ENCODE data around the gene ENAH.

ENAH gene

GRCh38 chr1:225451340-225451739 lies 201.6 kb downstream of the ENAH start:
- no peak overlapping the region for H2AFZ ChIP-seq (ENCODE audit: low read depth, low read length)
- TF ChIP-seq CTCF (IDR thresholded peaks at IDR 0.05; ENCODE audit: low read depth, low read length) (no peak), EZH2phosphoT487 (IDR thresholded peaks at IDR 0.05; ENCODE audit: low read depth) (no peak)
- H3K79me2 ChIP-seq (ENCODE audit: low read length), result no peaks in the 10 kb centered on the region
- no peaks in the 10 kb centered on the region for H3K4me1 ChIP-seq (ENCODE audit: low read length)
- H4K20me1 ChIP-seq (ENCODE audit: insufficient read depth, low read length), result no peaks in the 10 kb centered on the region
- H3K4me2 ChIP-seq (ENCODE audit: low read length), result no peak overlapping the region
- H3K9me3 ChIP-seq (ENCODE audit: insufficient read depth, low read length), result no peaks in the 10 kb centered on the region
- no peak overlapping the region for H3K9ac ChIP-seq (ENCODE audit: low read length)
- H3K4me3 ChIP-seq (ENCODE audit: low read length), result no peak overlapping the region
- H3K27ac ChIP-seq (ENCODE audit: low read length), result no peak overlapping the region
- peaks cover 3% of the 10 kb centered on the region; the same call in 1 of the 2 replicates for H3K27me3 ChIP-seq (ENCODE audit: low read depth, low read length)
- no peaks in the 10 kb centered on the region for H3K36me3 ChIP-seq (replicated peaks; ENCODE audit: low read depth, low read length)

GRCh38 chr1:225450491-225451191 lies 202.3 kb downstream of the ENAH start:
- H3K4me2 ChIP-seq (ENCODE audit: low read length), result no peak overlapping the region
- no peak overlapping the region for H3K27ac ChIP-seq (ENCODE audit: low read length)
- H3K4me1 ChIP-seq (ENCODE audit: low read length), result peaks cover 3% of the 10 kb centered on the region

GRCh38 chr1:225449774-225450173 lies 203.1 kb downstream of the ENAH start:
- H4K20me1 ChIP-seq (ENCODE audit: insufficient read depth, low read length), result no peaks in the 10 kb centered on the region
- H3K27ac ChIP-seq (ENCODE audit: low read length), result no peak overlapping the region
- no peak overlapping the region for H3K9ac ChIP-seq (ENCODE audit: low read length)
- H2AFZ ChIP-seq (ENCODE audit: low read depth, low read length), result no peak overlapping the region
- H3K9me3 ChIP-seq (ENCODE audit: insufficient read depth, low read length), result no peaks in the 10 kb centered on the region
- H3K27me3 ChIP-seq (ENCODE audit: low read depth, low read length), result peaks cover 3% of the 10 kb centered on the region; the same call in 1 of the 2 replicates
- H3K36me3 ChIP-seq (replicated peaks; ENCODE audit: low read depth, low read length), result no peaks in the 10 kb centered on the region
- TF ChIP-seq EZH2phosphoT487 (IDR thresholded peaks at IDR 0.05; ENCODE audit: low read depth), result no peak
- TF ChIP-seq CTCF (IDR thresholded peaks at IDR 0.05; ENCODE audit: low read depth, low read length), result no peak
- peaks cover 11% of the 10 kb centered on the region for H3K4me1 ChIP-seq (ENCODE audit: low read length)
- no peaks in the 10 kb centered on the region for H3K79me2 ChIP-seq (ENCODE audit: low read length)
- no peak overlapping the region for H3K4me3 ChIP-seq (ENCODE audit: low read length)
- H3K4me2 ChIP-seq (ENCODE audit: low read length), result no peak overlapping the region

More at GRCh38 chr1:225450491-225451191, 202.3 kb downstream of the ENAH start:
- Histone ChIP-seq H3K9me3 (ENCODE audit: insufficient read depth, low read length) (no peaks in the 10 kb centered on the region), H3K79me2 (ENCODE audit: low read length) (no peaks in the 10 kb centered on the region), H3K27me3 (ENCODE audit: low read depth, low read length) (peaks cover 3% of the 10 kb centered on the region; the same call in 1 of the 2 replicates), H3K36me3 (replicated peaks; ENCODE audit: low read depth, low read length) (no peaks in the 10 kb centered on the region), H4K20me1 (ENCODE audit: insufficient read depth, low read length) (no peaks in the 10 kb centered on the region), H2AFZ (ENCODE audit: low read depth, low read length) (no peak overlapping the region), H3K4me3 (ENCODE audit: low read length) (no peak overlapping the region), H3K9ac (ENCODE audit: low read length) (no peak overlapping the region)
- no peak for TF ChIP-seq EZH2phosphoT487 (IDR thresholded peaks at IDR 0.05; ENCODE audit: low read depth)
- no peak for TF ChIP-seq CTCF (IDR thresholded peaks at IDR 0.05; ENCODE audit: low read depth, low read length)

GRCh38 chr1:225449261-225449660 lies 203.7 kb downstream of the ENAH start:
- H4K20me1 ChIP-seq (ENCODE audit: insufficient read depth, low read length), result no peaks in the 10 kb centered on the region
- TF ChIP-seq CTCF (IDR thresholded peaks at IDR 0.05; ENCODE audit: low read depth, low read length) (no peak), EZH2phosphoT487 (IDR thresholded peaks at IDR 0.05; ENCODE audit: low read depth) (no peak)
- H3K4me3 ChIP-seq (ENCODE audit: low read length), result no peak overlapping the region
- H3K36me3 ChIP-seq (replicated peaks; ENCODE audit: low read depth, low read length), result no peaks in the 10 kb centered on the region
- H3K79me2 ChIP-seq (ENCODE audit: low read length), result no peaks in the 10 kb centered on the region
- H3K4me1 ChIP-seq (ENCODE audit: low read length), result peaks cover 15% of the 10 kb centered on the region
- no peak overlapping the region for H3K4me2 ChIP-seq (ENCODE audit: low read length)
- H2AFZ ChIP-seq (ENCODE audit: low read depth, low read length), result no peak overlapping the region
- no peaks in the 10 kb centered on the region for H3K9me3 ChIP-seq (ENCODE audit: insufficient read depth, low read length)
- H3K27me3 ChIP-seq (ENCODE audit: low read depth, low read length), result peaks cover 3% of the 10 kb centered on the region; the same call in 1 of the 2 replicates
- no peak overlapping the region for H3K27ac ChIP-seq (ENCODE audit: low read length)
- no peak overlapping the region for H3K9ac ChIP-seq (ENCODE audit: low read length)
